AG08395 (cell line): ENCODE results near the gene MTA3.

Experiments used
- DNase-seq: peaks from one replicate; pipeline ENCODE4 v3.0.0; 2012; ENCODE audit warnings: mixed read lengths, low spot score

MTA3 gene

DNA sequence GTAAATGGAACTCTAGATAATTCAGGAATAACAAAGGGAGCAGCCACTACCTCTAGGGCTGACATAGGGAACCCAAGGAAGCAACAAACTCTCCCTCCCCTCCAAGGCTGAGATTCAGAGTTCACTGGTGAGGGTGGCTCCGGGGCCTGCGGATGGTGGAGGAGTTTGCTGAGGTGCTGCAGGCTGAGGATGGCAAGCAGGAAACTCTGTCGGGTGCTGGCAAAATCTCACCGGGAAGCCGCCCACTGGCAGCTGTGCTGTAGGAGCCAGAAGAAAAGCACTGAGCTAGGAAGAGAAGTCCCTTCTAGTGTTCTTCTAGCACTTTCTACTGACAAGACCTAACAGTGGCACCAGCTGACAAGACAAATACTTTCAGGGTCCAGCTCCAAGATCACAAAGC lies 236.5 kb downstream of the MTA3 start:
- no peak for DNase-seq
